ENCODE measurements around the gene NEO1.

NEO1 gene

DNA sequence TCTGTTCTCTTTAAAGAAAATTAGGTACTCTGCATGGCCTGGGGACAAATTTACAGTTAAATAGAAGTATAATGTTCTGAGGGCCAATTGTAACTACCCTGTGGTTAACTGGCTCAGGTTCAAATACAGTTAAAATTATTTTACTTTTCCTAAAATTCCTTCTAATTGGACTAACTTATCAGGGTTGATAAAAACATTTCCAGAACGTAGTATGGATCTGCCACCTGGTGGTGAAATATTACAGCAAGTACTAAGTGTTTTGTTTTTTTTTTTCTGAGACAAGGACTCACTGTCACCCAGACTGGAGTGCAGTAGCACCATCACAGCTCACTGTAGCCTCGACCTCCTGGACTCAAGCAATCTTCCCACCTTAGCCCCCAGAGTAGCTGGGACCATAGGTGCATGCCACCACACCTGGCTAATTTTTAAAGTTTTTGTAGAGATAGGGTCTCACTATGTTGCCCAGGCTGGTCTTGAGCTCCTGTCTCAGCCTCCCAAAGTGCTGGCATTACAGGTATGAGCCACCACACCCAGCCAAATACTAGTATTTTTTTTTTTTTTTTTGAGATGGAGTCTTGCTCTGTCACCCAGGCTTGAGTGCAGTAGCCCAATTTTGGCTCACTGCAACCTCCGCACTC is 29.2 kb downstream of the NEO1 start:
- DNase-seq = peak; percentile 30
- in situ Hi-C loops (cut with HindIII; ENCODE audit: low pct_ligation_motif_present, low sequenced_read_pairs) = loop anchor here (25.0 kb wide), 1 partner anchor 319 kb away; no protein-coding TSS in a partner anchor
- H3K27ac ChIP-seq = no peak overlapping the region
- H3K27me3 ChIP-seq (replicated peaks) = no peaks in the 10 kb centered on the region
- H3K4me3 ChIP-seq (ENCODE audit: low read depth, low read length) = no peak overlapping the region
- no peaks in the 10 kb centered on the region for H3K36me3 ChIP-seq (replicated peaks)
- TF ChIP-seq, protein P1, sequence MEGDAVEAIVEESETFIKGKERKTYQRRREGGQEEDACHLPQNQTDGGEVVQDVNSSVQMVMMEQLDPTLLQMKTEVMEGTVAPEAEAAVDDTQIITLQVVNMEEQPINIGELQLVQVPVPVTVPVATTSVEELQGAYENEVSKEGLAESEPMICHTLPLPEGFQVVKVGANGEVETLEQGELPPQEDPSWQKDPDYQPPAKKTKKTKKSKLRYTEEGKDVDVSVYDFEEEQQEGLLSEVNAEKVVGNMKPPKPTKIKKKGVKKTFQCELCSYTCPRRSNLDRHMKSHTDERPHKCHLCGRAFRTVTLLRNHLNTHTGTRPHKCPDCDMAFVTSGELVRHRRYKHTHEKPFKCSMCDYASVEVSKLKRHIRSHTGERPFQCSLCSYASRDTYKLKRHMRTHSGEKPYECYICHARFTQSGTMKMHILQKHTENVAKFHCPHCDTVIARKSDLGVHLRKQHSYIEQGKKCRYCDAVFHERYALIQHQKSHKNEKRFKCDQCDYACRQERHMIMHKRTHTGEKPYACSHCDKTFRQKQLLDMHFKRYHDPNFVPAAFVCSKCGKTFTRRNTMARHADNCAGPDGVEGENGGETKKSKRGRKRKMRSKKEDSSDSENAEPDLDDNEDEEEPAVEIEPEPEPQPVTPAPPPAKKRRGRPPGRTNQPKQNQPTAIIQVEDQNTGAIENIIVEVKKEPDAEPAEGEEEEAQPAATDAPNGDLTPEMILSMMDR (IDR thresholded peaks at IDR 0.05; ENCODE audit: low read depth, low read length, missing control alignments) = peak; percentile 60

DNA sequence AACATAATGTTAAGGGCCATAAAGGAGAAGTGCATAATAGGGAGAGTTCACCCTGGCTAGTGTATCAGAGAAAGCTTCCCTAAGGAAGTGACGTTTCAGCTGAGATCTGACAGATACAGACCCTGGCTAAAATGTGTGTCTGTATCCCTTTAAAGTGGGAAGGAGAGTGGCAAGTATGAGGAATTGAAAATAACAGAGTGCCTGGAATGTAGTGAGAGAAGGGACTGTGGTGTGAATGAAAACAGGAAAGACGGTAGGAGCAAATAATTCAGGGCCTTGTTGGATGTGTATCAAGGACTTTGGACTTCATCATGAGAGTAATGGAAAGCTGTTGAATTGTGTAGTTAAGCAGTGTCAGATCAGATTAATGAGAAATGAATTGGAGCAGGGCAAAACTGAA is 30.5 kb downstream of the NEO1 start:
- Histone ChIP-seq H3K27me3 (replicated peaks) (no peaks in the 10 kb centered on the region), H3K4me3 (ENCODE audit: low read depth, low read length) (no peak overlapping the region), H3K36me3 (replicated peaks) (no peaks in the 10 kb centered on the region), H3K27ac (no peak overlapping the region)
- DNase-seq = no peak
- in situ Hi-C loops (cut with HindIII; ENCODE audit: low pct_ligation_motif_present, low sequenced_read_pairs) = loop anchor here (25.0 kb wide), 1 partner anchor 321 kb away; no protein-coding TSS in a partner anchor
- TF ChIP-seq, protein P1 (IDR thresholded peaks at IDR 0.05; ENCODE audit: low read depth, low read length, missing control alignments) = no peak

DNA sequence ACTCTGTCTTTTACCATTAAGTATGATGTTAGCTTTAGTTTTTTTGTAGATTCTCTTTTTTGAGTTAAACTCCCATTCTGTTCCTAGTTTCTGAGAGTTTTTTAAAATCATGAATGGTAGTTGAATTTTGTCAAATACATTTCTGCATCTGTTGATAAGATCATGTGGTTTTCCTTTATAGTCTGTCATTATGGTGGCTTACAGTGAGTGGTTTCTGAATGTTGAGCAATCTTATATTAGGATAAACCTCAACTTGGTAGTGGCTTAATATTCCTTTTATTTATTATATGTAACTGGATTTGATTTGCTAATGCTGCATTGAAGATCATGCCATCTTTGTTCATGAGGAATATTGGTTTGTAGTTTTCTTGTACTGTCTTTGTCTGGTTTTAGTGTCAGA is 34.8 kb downstream of the NEO1 start:
- no peaks in the 10 kb centered on the region for H3K27me3 ChIP-seq (replicated peaks)
- in situ Hi-C loops (cut with HindIII; ENCODE audit: low pct_ligation_motif_present, low sequenced_read_pairs) = loop anchor here (25.0 kb wide), 1 partner anchor 325 kb away; no protein-coding TSS in a partner anchor
- no peaks in the 10 kb centered on the region for H3K36me3 ChIP-seq (replicated peaks)
- H3K4me3 ChIP-seq (ENCODE audit: low read depth, low read length) = no peak overlapping the region
- H3K27ac ChIP-seq = no peak overlapping the region
- no peak for DNase-seq
- TF ChIP-seq, protein P1 (IDR thresholded peaks at IDR 0.05; ENCODE audit: low read depth, low read length, missing control alignments) = no peak

DNA sequence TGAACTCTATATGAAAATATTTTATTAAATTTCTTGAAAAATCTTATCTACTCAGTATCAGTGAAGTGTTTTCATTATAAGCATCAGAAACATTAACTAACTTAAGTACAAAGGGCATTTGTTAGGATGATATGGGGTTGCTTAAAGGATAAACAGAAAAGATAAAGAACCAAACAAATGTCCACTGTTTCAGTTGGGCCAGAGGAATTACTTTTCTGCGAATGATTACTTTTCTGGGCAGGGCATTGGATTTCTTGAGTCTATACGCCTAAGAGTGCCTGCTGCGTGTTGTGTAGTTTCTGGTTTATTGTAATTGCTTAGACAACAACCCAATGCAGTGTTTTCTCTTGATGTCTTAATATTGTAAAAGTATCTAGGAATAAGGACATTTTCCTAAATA is 52.8 kb downstream of the NEO1 start:
- TF ChIP-seq, protein P1 (IDR thresholded peaks at IDR 0.05; ENCODE audit: low read depth, low read length, missing control alignments) = no peak
- Histone ChIP-seq H3K36me3 (replicated peaks) (no peaks in the 10 kb centered on the region), H3K27ac (no peak overlapping the region), H3K4me3 (ENCODE audit: low read depth, low read length) (no peak overlapping the region), H3K27me3 (replicated peaks) (no peaks in the 10 kb centered on the region)
- in situ Hi-C loops (cut with HindIII; ENCODE audit: low pct_ligation_motif_present, low sequenced_read_pairs) = no loop called here
- no peak for DNase-seq

DNA sequence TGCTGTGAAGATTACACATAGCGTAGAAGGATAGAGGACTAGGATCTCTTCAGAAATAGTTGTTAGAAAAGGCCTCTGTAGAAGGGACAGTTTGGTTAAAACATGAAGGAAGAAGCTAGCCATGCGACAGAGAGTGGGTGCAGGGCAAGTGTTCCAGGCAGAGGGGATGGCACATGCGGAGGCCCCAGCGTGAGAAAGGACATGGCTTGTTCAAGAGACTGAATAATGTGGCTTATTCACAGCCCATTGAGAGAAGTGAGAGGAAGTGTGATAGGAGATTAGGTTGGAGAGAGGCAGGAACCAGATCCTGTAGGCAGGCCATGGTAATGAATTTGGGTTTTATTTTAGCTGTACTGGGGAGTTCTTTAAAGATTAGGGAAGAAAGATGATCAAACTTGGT is 56.4 kb downstream of the NEO1 start:
- no peak for DNase-seq
- Histone ChIP-seq H3K27ac (no peak overlapping the region), H3K4me3 (ENCODE audit: low read depth, low read length) (no peak overlapping the region), H3K36me3 (replicated peaks) (no peaks in the 10 kb centered on the region), H3K27me3 (replicated peaks) (no peaks in the 10 kb centered on the region)
- in situ Hi-C loops (cut with HindIII; ENCODE audit: low pct_ligation_motif_present, low sequenced_read_pairs) = no loop called here
- TF ChIP-seq, protein P1 (IDR thresholded peaks at IDR 0.05; ENCODE audit: low read depth, low read length, missing control alignments) = no peak

DNA sequence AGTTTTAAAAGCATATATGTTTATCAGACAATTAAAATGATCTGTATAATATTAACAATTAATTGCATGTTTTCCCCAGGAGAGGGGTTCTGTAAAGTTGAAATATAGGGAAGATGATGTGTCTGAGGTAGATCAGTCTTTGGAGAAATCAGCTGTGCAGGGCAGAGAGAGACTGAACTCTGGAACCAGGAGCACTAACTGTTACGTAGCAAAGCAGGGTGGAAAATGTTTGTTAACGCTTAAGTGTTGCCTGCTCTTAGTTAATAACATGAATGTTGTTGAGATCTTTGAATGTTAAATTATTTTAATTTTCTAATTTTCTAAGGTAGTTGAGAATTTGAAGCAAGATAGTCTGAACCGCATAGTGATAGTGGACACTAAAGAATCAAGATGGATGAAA is 57.5 kb downstream of the NEO1 start:
- TF ChIP-seq, protein P1 (IDR thresholded peaks at IDR 0.05; ENCODE audit: low read depth, low read length, missing control alignments) = no peak
- Histone ChIP-seq H3K36me3 (replicated peaks) (no peaks in the 10 kb centered on the region), H3K4me3 (ENCODE audit: low read depth, low read length) (no peak overlapping the region), H3K27ac (no peak overlapping the region), H3K27me3 (replicated peaks) (no peaks in the 10 kb centered on the region)
- DNase-seq = no peak
- in situ Hi-C loops (cut with HindIII; ENCODE audit: low pct_ligation_motif_present, low sequenced_read_pairs) = no loop called here
